D721Med (cell line): ENCODE results near the gene CTR9.
A peak's percentile ranks its signal among the peaks of the same experiment; 100 is the strongest.

Source experiments
- DNase-seq: peaks from one replicate; pipeline ENCODE4 v3.0.0; 2011; ENCODE audit warnings: low spot score; ENCODE audit not compliant: insufficient read length
- FAIRE-seq: peaks from 2 replicates; lab custom pipeline; 2011; peaks lifted over from hg19 to GRCh38; lab: Jason Lieb, UNC
- CTCF ChIP-seq: IDR thresholded peaks from 2 replicates; pipeline ENCODE4 v1.5.1; 2012; ENCODE audit warnings: mild to moderate bottlenecking, control low read depth; ENCODE audit not compliant: insufficient read depth; ENCODE audit errors: missing control alignments

Gene CTR9

GRCh38 chr11:10779086-10779485, 28.0 kb downstream of the CTR9 start:
- DNase-seq, result no peak
- no peak for TF ChIP-seq CTCF
- FAIRE-seq, result no peak

- FAIRE-seq (no peak), DNase-seq (no peak)
- TF ChIP-seq CTCF, result no peak
Measured at GRCh38 chr11:10780040-10780439, 29.0 kb downstream of the CTR9 start.

- no peak for DNase-seq
- TF ChIP-seq CTCF, result no peak
- no peak for FAIRE-seq
Measured at GRCh38 chr11:10784232-10785145, 33.4 kb downstream of the CTR9 start.

- no peak for FAIRE-seq
- DNase-seq, result no peak
- no peak for TF ChIP-seq CTCF
Measured at GRCh38 chr11:10785146-10785474, 34.1 kb downstream of the CTR9 start.

- no peak for DNase-seq
- TF ChIP-seq CTCF, result no peak
- FAIRE-seq, result no peak
Measured at GRCh38 chr11:10786451-10786850, 35.4 kb downstream of the CTR9 start.

- peak; percentile 87 for TF ChIP-seq CTCF
- no peak for FAIRE-seq
- peak; percentile 63 for DNase-seq
Measured at GRCh38 chr11:10792385-10793068, 41.5 kb downstream of the CTR9 start.
